Measurements from ENCODE around the gene SLC6A18. TPM values are rescaled to one million over a fixed set of nuclear protein-coding genes. Genes with fewer than 3 reads are reported as not detected.

Gene SLC6A18
- total RNA-seq, 2 donors from 2014 or later, result not detected

GRCh38 chr5:1235379-1235778 is 10.2 kb downstream of the SLC6A18 start:
- H3K36me3 ChIP-seq, result no peaks in the 10 kb centered on the region
- no peaks in the 10 kb centered on the region for H3K4me1 ChIP-seq (ENCODE audit: control insufficient read depth in 1 of 2, low read depth in 2 of 2)
- H3K4me3 ChIP-seq, result no peak overlapping the region
- no peak overlapping the region for H3K27ac ChIP-seq
- no peaks in the 10 kb centered on the region for H3K9me3 ChIP-seq
- no peak for TF ChIP-seq CTCF (IDR thresholded peaks at IDR 0.05)
- no peaks in the 10 kb centered on the region for H3K27me3 ChIP-seq (replicated peaks; ENCODE audit: insufficient read depth)
- ATAC-seq (ENCODE audit: insufficient number of reproducible peaks, low FRiP score, low read depth) (no peak), DNase-seq (ENCODE audit: low spot score) (no peak)

- no peaks in the 10 kb centered on the region for H3K4me1 ChIP-seq (ENCODE audit: control insufficient read depth in 1 of 2, low read depth in 2 of 2)
- H3K36me3 ChIP-seq, result no peaks in the 10 kb centered on the region
- H3K9me3 ChIP-seq, result no peaks in the 10 kb centered on the region
- TF ChIP-seq CTCF (IDR thresholded peaks at IDR 0.05), result no peak
- ATAC-seq (ENCODE audit: insufficient number of reproducible peaks, low FRiP score, low read depth) (no peak), DNase-seq (ENCODE audit: low spot score) (no peak)
- no peak overlapping the region for H3K4me3 ChIP-seq
- no peak overlapping the region for H3K27ac ChIP-seq
- H3K27me3 ChIP-seq (replicated peaks; ENCODE audit: insufficient read depth), result no peaks in the 10 kb centered on the region
Observed at GRCh38 chr5:1235838-1236237, 10.7 kb downstream of the SLC6A18 start.

- Histone ChIP-seq H3K36me3 (no peaks in the 10 kb centered on the region), H3K9me3 (no peaks in the 10 kb centered on the region), H3K27me3 (replicated peaks; ENCODE audit: insufficient read depth) (no peaks in the 10 kb centered on the region), H3K4me1 (ENCODE audit: control insufficient read depth in 1 of 2, low read depth in 2 of 2) (no peaks in the 10 kb centered on the region), H3K4me3 (no peak overlapping the region), H3K27ac (no peak overlapping the region)
- no peak for DNase-seq (ENCODE audit: low spot score)
- no peak for TF ChIP-seq CTCF (IDR thresholded peaks at IDR 0.05)
- no peak for ATAC-seq (ENCODE audit: insufficient number of reproducible peaks, low FRiP score, low read depth)
Observed at GRCh38 chr5:1239505-1240251, 14.5 kb downstream of the SLC6A18 start.

GRCh38 chr5:1240496-1241260 is 15.5 kb downstream of the SLC6A18 start:
- Histone ChIP-seq H3K27me3 (replicated peaks; ENCODE audit: insufficient read depth) (no peaks in the 10 kb centered on the region), H3K4me3 (no peak overlapping the region), H3K9me3 (no peaks in the 10 kb centered on the region), H3K4me1 (ENCODE audit: control insufficient read depth in 1 of 2, low read depth in 2 of 2) (no peaks in the 10 kb centered on the region), H3K36me3 (no peaks in the 10 kb centered on the region), H3K27ac (no peak overlapping the region)
- DNase-seq (ENCODE audit: low spot score) (no peak), ATAC-seq (ENCODE audit: insufficient number of reproducible peaks, low FRiP score, low read depth) (no peak)
- no peak for TF ChIP-seq CTCF (IDR thresholded peaks at IDR 0.05)

DNA sequence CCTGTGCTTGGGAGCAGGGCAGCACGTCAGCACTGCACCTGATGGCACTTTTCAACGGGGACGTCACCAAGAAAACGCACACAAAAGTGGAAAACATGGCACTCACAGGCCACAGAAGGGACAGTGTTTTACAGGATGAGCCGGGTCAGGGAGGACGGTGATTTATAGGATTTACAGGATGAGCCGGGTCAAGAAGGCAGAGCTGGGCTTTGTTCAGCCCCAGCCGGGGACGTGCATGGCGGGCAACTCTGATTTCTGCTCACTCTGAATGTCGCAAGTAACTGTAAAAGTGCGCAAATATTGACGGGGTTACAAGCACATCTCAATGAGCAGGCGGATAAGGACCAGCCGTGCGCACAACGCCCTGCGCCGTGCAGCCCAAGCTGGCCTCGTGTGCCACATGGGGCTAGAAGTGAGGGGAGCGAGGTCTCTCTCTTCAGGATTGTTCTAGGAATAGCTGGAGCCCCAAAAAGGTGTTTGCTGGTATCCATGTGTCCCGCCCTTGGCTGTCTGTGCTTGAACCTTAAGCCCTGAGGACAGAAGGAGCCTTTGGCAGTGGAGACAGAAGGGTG is 16.4 kb downstream of the SLC6A18 start:
- Histone ChIP-seq H3K4me3 (no peak overlapping the region), H3K4me1 (ENCODE audit: control insufficient read depth in 1 of 2, low read depth in 2 of 2) (no peaks in the 10 kb centered on the region), H3K27ac (no peak overlapping the region), H3K36me3 (no peaks in the 10 kb centered on the region), H3K9me3 (no peaks in the 10 kb centered on the region), H3K27me3 (replicated peaks; ENCODE audit: insufficient read depth) (no peaks in the 10 kb centered on the region)
- DNase-seq (ENCODE audit: low spot score) (no peak), ATAC-seq (ENCODE audit: insufficient number of reproducible peaks, low FRiP score, low read depth) (no peak)
- no peak for TF ChIP-seq CTCF (IDR thresholded peaks at IDR 0.05)
